H1 (cell line): ENCODE results near the gene KIF5A. TPM values are rescaled to one million over a fixed set of nuclear protein-coding genes. Genes with fewer than 3 reads are reported as not detected.

ENCODE experiments used
- CHD7 ChIP-seq: fragments of 300-600 bp; sonication (generic); IDR thresholded peaks from 2 replicates; pipeline ENCODE4 v1.7.1; 2012; ENCODE audit warnings: low read length, moderate library complexity, mild to moderate bottlenecking, inconsistent platforms; ENCODE audit not compliant: insufficient replicate concordance
- MAFK ChIP-seq: IDR thresholded peaks from 2 replicates; pipeline ENCODE4 v1.6.1; 2012; ENCODE audit warnings: low read depth, mild to moderate bottlenecking, improper control_type of control experiment, low read length
- polyA plus RNA-seq, 7 experiments: library from polyadenylated mRNA; depleted of rRNA in 3 of 7; stranded (reverse) in 5 of 7; unstranded in 2 of 7; fragments of >200 nt in 5 of 7; fragments of 200-250 nt in 2 of 7; gene quantifications; 1 replicate in 5 of 7; 2 replicates in 1 of 7; 4 replicates in 1 of 7; pipeline versions ENCODE4 v1.2.1 to v1.2.3, GENCODE V29; 2011 to 2013; ENCODE audit warnings: missing spikeins in 2 of 7, mixed read lengths in 2 of 7
- total RNA-seq: library from RNA; stranded (reverse); fragmentation: NEBNext Ultra II Directional; extraction: Animal tissue kit (Norgen Biotek cat#: 25700); gene quantifications from 2 replicates; pipeline ENCODE4 v1.2.1, GENCODE V29; 2021

Gene KIF5A
- total and polyA plus RNA-seq, 2 of the 8 experiments (the other 6 are each of a cell fraction or from before 2014, with no cell fraction given) = 10.7 to 21.9 TPM

- TF ChIP-seq CHD7 (no peak), MAFK (no peak)
Observed at GRCh38 chr12:57553343-57554202, 3.7 kb downstream of the KIF5A start (continued).
